ENCODE data around the gene COL4A3.
"Not testable (repeated sequence)": the region's sequence is repeated elsewhere in the genome, so short reads cannot be mapped to it uniquely, and the experiment has no call there.

Gene COL4A3

DNA sequence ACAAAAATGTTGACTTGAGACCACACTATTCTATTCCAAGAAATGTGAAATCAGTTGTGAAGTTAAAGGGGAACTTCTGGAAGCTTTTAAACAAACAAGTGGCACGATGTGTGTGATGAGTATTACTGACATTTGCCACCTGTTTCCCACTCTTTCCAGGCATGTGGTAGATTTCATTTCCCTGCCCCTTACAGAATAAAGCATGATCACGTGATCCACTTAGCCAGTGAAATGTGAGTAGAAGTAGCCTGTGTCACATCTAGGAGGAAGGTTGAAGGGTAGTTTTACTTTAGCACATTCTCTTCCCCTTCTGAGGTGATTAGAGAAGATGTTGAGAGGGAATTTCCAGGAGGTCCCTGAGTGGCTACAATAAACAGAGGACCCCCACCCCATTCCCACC is 4.3 kb upstream of the COL4A3 start:
- no peak for DNase-seq (ENCODE audit: low read depth)
- H3K4me3 ChIP-seq (ENCODE audit: low read depth, low read length), result no peak overlapping the region
- TF ChIP-seq, protein P1, sequence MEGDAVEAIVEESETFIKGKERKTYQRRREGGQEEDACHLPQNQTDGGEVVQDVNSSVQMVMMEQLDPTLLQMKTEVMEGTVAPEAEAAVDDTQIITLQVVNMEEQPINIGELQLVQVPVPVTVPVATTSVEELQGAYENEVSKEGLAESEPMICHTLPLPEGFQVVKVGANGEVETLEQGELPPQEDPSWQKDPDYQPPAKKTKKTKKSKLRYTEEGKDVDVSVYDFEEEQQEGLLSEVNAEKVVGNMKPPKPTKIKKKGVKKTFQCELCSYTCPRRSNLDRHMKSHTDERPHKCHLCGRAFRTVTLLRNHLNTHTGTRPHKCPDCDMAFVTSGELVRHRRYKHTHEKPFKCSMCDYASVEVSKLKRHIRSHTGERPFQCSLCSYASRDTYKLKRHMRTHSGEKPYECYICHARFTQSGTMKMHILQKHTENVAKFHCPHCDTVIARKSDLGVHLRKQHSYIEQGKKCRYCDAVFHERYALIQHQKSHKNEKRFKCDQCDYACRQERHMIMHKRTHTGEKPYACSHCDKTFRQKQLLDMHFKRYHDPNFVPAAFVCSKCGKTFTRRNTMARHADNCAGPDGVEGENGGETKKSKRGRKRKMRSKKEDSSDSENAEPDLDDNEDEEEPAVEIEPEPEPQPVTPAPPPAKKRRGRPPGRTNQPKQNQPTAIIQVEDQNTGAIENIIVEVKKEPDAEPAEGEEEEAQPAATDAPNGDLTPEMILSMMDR (IDR thresholded peaks at IDR 0.05; ENCODE audit: low read depth, low read length), result no peak
- TF ChIP-seq POLR2A (IDR thresholded peaks at IDR 0.05; ENCODE audit: extremely low read depth, insufficient read length) (no peak), MYC (IDR thresholded peaks at IDR 0.05; ENCODE audit: low read depth, low read length) (no peak)
- TF ChIP-seq, protein P2, sequence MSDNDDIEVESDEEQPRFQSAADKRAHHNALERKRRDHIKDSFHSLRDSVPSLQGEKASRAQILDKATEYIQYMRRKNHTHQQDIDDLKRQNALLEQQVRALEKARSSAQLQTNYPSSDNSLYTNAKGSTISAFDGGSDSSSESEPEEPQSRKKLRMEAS (IDR thresholded peaks at IDR 0.05; ENCODE audit: low read depth, low read length), result no peak

DNA sequence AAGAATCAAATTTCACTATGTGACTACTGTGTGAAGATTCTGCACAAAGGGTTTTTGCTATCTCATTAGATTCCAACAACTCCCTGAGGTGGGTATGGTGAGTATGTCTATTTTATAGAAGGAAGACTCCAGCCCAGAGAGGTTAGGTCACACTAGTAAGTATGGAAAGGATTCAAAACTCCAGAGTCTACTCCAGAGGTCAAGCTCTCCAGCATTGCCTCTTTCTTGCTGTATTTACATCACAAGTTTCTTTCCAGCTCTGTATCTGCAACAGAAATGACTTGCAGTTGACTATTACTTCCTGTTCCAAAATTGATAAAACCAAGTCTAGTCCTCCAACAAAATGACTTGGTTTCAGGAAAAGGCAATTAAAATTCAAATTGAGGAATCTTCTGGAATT is 2.5 kb upstream of the COL4A3 start:
- DNase-seq (ENCODE audit: low read depth), result no peak
- H3K4me3 ChIP-seq (ENCODE audit: low read depth, low read length), result no peak overlapping the region
- TF ChIP-seq, protein P2 (IDR thresholded peaks at IDR 0.05; ENCODE audit: low read depth, low read length), result no peak
- TF ChIP-seq MYC (IDR thresholded peaks at IDR 0.05; ENCODE audit: low read depth, low read length), result no peak
- TF ChIP-seq, protein P1 (IDR thresholded peaks at IDR 0.05; ENCODE audit: low read depth, low read length), result no peak
- TF ChIP-seq POLR2A (IDR thresholded peaks at IDR 0.05; ENCODE audit: extremely low read depth, insufficient read length), result no peak

GRCh38 chr2:227163485-227163997 is 883 bp upstream of the COL4A3 start:
- DNase-seq (ENCODE audit: low read depth), result no peak
- TF ChIP-seq, protein P1 (IDR thresholded peaks at IDR 0.05; ENCODE audit: low read depth, low read length), result no peak
- TF ChIP-seq, protein P2 (IDR thresholded peaks at IDR 0.05; ENCODE audit: low read depth, low read length), result no peak
- TF ChIP-seq MYC (IDR thresholded peaks at IDR 0.05; ENCODE audit: low read depth, low read length), result no peak
- TF ChIP-seq POLR2A (IDR thresholded peaks at IDR 0.05; ENCODE audit: extremely low read depth, insufficient read length), result no peak
- H3K4me3 ChIP-seq (ENCODE audit: low read depth, low read length), result no peak overlapping the region

DNA sequence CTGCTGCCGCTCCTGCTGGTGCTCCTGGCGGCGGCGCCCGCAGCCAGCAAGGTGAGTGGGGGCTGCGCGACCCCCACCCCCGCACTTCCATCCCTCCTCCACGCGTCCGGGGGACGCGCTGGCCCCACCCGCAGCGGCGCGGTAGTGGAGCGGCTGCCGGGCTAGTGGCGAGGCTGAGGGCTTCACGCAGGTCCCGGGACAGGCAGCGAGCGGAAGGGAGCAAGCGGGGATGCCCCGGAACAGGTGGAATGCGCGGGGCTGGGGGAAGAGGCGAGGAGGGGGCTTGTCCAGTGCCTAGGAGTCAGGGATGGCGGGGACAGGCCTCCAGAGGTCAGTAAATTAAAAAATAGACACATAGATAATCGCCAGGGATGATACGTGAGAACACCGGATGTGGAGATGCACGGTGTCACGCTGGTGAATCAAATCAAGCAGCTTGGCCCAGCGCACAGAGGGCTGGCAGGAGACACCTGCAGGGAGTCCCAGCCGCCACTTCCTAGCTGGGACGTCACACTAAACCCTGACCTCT is 403 bp downstream of the COL4A3 start:
- no peak overlapping the region for H3K4me3 ChIP-seq (ENCODE audit: low read depth, low read length)
- TF ChIP-seq, protein P2 (IDR thresholded peaks at IDR 0.05; ENCODE audit: low read depth, low read length), result no peak
- TF ChIP-seq, protein P1 (IDR thresholded peaks at IDR 0.05; ENCODE audit: low read depth, low read length), result no peak
- TF ChIP-seq POLR2A (IDR thresholded peaks at IDR 0.05; ENCODE audit: extremely low read depth, insufficient read length), result no peak
- no peak for TF ChIP-seq MYC (IDR thresholded peaks at IDR 0.05; ENCODE audit: low read depth, low read length)
- DNase-seq (ENCODE audit: low read depth), result no peak

DNA sequence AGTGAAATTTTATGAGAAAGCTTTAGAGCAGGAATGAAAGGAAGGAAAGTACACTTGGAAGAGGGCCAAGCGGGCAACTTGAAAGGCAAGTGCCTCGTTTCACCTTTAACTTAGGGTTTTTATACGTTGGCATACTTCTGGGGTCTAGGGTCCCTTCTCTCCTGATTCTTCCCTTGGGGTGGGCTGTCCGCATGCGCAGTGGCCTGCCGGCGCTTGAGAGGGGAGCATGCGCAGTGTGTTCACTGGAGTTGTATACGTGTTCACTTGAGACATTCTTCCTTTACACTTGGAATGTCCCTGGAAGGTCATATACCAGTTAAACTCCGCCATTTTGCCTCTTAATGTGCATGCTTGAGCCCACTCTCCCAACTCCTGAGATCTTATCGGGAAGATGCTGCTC is 7.4 kb downstream of the COL4A3 start:
- H3K4me3 ChIP-seq (ENCODE audit: low read depth, low read length); DNase-seq (ENCODE audit: low read depth): not testable (repeated sequence)

GRCh38 chr2:227177592-227178336 is 13.3 kb downstream of the COL4A3 start:
- no peak overlapping the region for H3K4me3 ChIP-seq (ENCODE audit: low read depth, low read length)
- DNase-seq (ENCODE audit: low read depth), result peak; percentile 9
- TF ChIP-seq, protein P1 (IDR thresholded peaks at IDR 0.05; ENCODE audit: low read depth, low read length), result no peak
- TF ChIP-seq POLR2A (IDR thresholded peaks at IDR 0.05; ENCODE audit: extremely low read depth, insufficient read length) (no peak), MYC (IDR thresholded peaks at IDR 0.05; ENCODE audit: low read depth, low read length) (no peak)
- TF ChIP-seq, protein P2 (IDR thresholded peaks at IDR 0.05; ENCODE audit: low read depth, low read length), result no peak
